AG09319 (cell line): Measurements from ENCODE around the gene POLE4.

Experiments
- DNase-seq: peaks from one replicate; pipeline ENCODE4 v3.0.0-alpha.2; 2010; ENCODE audit warnings: low read depth; ENCODE audit errors: extremely low read depth
- CTCF ChIP-seq: IDR thresholded peaks from 2 replicates; pipeline ENCODE4 v1.5.1; 2011; ENCODE audit warnings: low read depth, mild to moderate bottlenecking, inconsistent platforms, low read length, moderate library complexity

Gene POLE4

GRCh38 chr2:74927621-74928020 lies 30.8 kb upstream of the POLE4 start:
- DNase-seq = no peak
- TF ChIP-seq CTCF = no peak

GRCh38 chr2:74930811-74931486 lies 27.5 kb upstream of the POLE4 start:
- no peak for DNase-seq
- no peak for TF ChIP-seq CTCF

- TF ChIP-seq CTCF = no peak
- DNase-seq = no peak
These were observed 26.5 kb upstream of the POLE4 start for GRCh38 chr2:74931940-74932339.

- TF ChIP-seq CTCF = no peak
- no peak for DNase-seq
These were observed 22.5 kb upstream of the POLE4 start for GRCh38 chr2:74935975-74936391.

GRCh38 chr2:74937221-74937880 lies 21.1 kb upstream of the POLE4 start:
- no peak for DNase-seq
- TF ChIP-seq CTCF = no peak

- no peak for DNase-seq
- no peak for TF ChIP-seq CTCF
These were observed 20.2 kb upstream of the POLE4 start for GRCh38 chr2:74938264-74938663.
